HTERT RPE-1 (cell line): ENCODE measurements around the gene NEK6.

Experiments used
- in situ Hi-C: fragments of 300-500 bp; cut with MboI; formaldehyde crosslinking; loops from 4 replicates; pipeline ENCODE4 v1.14.3; 2020; ENCODE audit warnings: low sequenced_read_pairs

Gene NEK6

GRCh38 chr9:124392871-124393460, 135.2 kb downstream of the NEK6 start:
- in situ Hi-C loops: no loop called here

GRCh38 chr9:124394167-124394566, 136.4 kb downstream of the NEK6 start:
- in situ Hi-C loops: no loop called here

GRCh38 chr9:124394596-124394995, 136.8 kb downstream of the NEK6 start:
- in situ Hi-C loops: no loop called here

- in situ Hi-C loops: no loop called here
These were observed 138.1 kb downstream of the NEK6 start for GRCh38 chr9:124395826-124396225.

GRCh38 chr9:124398191-124398935, 140.6 kb downstream of the NEK6 start:
- in situ Hi-C loops: no loop called here

- in situ Hi-C loops: no loop called here
These were observed 141.7 kb downstream of the NEK6 start for GRCh38 chr9:124399323-124399967.

- in situ Hi-C loops: no loop called here
These were observed 142.5 kb downstream of the NEK6 start for GRCh38 chr9:124399968-124400940.
